ENCODE data around the gene ADD3. TPM values are rescaled to one million over a fixed set of nuclear protein-coding genes. Genes with fewer than 3 reads are reported as not detected.
A peak's percentile ranks its signal among the peaks of the same experiment; 100 is the strongest.

ADD3 gene
- total RNA-seq, 2 donors from 2014 or later: 183 to 241 TPM

GRCh38 chr10:110016039-110016438, 8.3 kb downstream of the ADD3 start:
- Mint-ChIP-seq H3K36me3 (ENCODE audit: low read depth) (peaks cover 8% of the 10 kb centered on the region), H3K4me1 (peaks cover 43% of the 10 kb centered on the region), H3K4me3 (no peak overlapping the region), H3K27me3 (ENCODE audit: insufficient read depth) (no peaks in the 10 kb centered on the region), H3K27ac (peak overlapping the region; percentile 28), H3K9me3 (no peaks in the 10 kb centered on the region)
- Histone ChIP-seq H3K36me3 (ENCODE audit: control insufficient read depth, insufficient read depth, low read length) (no peaks in the 10 kb centered on the region), H3K9ac (ENCODE audit: extremely low read depth, low read length, poor library complexity, severe bottlenecking) (no peak overlapping the region), H3K27ac (ENCODE audit: low read depth, low read length) (peak overlapping the region; percentile 7), H3K27me3 (ENCODE audit: control insufficient read depth, insufficient read depth, low read length, poor library complexity, severe bottlenecking) (no peaks in the 10 kb centered on the region), H3K9me3 (ENCODE audit: control insufficient read depth, low read length) (no peaks in the 10 kb centered on the region), H3K4me1 (ENCODE audit: control insufficient read depth, insufficient read depth, low read length) (peaks cover 12% of the 10 kb centered on the region), H3K4me3 (ENCODE audit: low read length) (no peak overlapping the region)
- peak; percentile 54 for TF ChIP-seq CTCF (conservative IDR thresholded peaks at IDR 0.05)
- peak; percentile 68 for DNase-seq

- WGBS, 2 experiments (ENCODE audit: insufficient coverage in 1 of 2, insufficient read length in 1 of 2): 94 to 96% methylated on average over 4 of the region's 4 CpGs
- H3K4me3 ChIP-seq (ENCODE audit: low read length): no peak overlapping the region
- H3K36me3 Mint-ChIP-seq (ENCODE audit: low read depth): peaks cover 8% of the 10 kb centered on the region
- H3K36me3 ChIP-seq (ENCODE audit: control insufficient read depth, insufficient read depth, low read length): no peaks in the 10 kb centered on the region
- peaks cover 38% of the 10 kb centered on the region for H3K4me1 Mint-ChIP-seq
- H3K27me3 ChIP-seq (ENCODE audit: control insufficient read depth, insufficient read depth, low read length, poor library complexity, severe bottlenecking): no peaks in the 10 kb centered on the region
- H3K9ac ChIP-seq (ENCODE audit: extremely low read depth, low read length, poor library complexity, severe bottlenecking): no peak overlapping the region
- no peak for TF ChIP-seq CTCF (conservative IDR thresholded peaks at IDR 0.05)
- no peak overlapping the region for H3K4me3 Mint-ChIP-seq
- H3K9me3 Mint-ChIP-seq: no peaks in the 10 kb centered on the region
- H3K27ac Mint-ChIP-seq: no peak overlapping the region
- H3K27ac ChIP-seq (ENCODE audit: low read depth, low read length): no peak overlapping the region
- no peaks in the 10 kb centered on the region for H3K9me3 ChIP-seq (ENCODE audit: control insufficient read depth, low read length)
- DNase-seq: no peak
- H3K27me3 Mint-ChIP-seq (ENCODE audit: insufficient read depth): no peaks in the 10 kb centered on the region
- H3K4me1 ChIP-seq (ENCODE audit: control insufficient read depth, insufficient read depth, low read length): peaks cover 2% of the 10 kb centered on the region
These were observed 9.3 kb downstream of the ADD3 start for GRCh38 chr10:110017052-110017451.

GRCh38 chr10:110017907-110018306, 10.1 kb downstream of the ADD3 start:
- Histone ChIP-seq H3K4me1 (ENCODE audit: control insufficient read depth, insufficient read depth, low read length) (no peaks in the 10 kb centered on the region), H3K36me3 (ENCODE audit: control insufficient read depth, insufficient read depth, low read length) (no peaks in the 10 kb centered on the region), H3K9me3 (ENCODE audit: control insufficient read depth, low read length) (no peaks in the 10 kb centered on the region), H3K27me3 (ENCODE audit: control insufficient read depth, insufficient read depth, low read length, poor library complexity, severe bottlenecking) (no peaks in the 10 kb centered on the region), H3K4me3 (ENCODE audit: low read length) (no peak overlapping the region), H3K27ac (ENCODE audit: low read depth, low read length) (no peak overlapping the region), H3K9ac (ENCODE audit: extremely low read depth, low read length, poor library complexity, severe bottlenecking) (no peak overlapping the region)
- Mint-ChIP-seq H3K36me3 (ENCODE audit: low read depth) (peaks cover 8% of the 10 kb centered on the region), H3K4me3 (no peak overlapping the region), H3K27ac (no peak overlapping the region), H3K27me3 (ENCODE audit: insufficient read depth) (no peaks in the 10 kb centered on the region), H3K4me1 (peaks cover 34% of the 10 kb centered on the region), H3K9me3 (no peaks in the 10 kb centered on the region)
- WGBS, 2 experiments (ENCODE audit: insufficient coverage in 1 of 2, insufficient read length in 1 of 2): 88 to 92% methylated on average over 1 of the region's 1 CpG
- no peak for TF ChIP-seq CTCF (conservative IDR thresholded peaks at IDR 0.05)
- DNase-seq: no peak
